ENCODE results near the gene CERCAM. TPM values are rescaled to one million over a fixed set of nuclear protein-coding genes. Genes with fewer than 3 reads are reported as not detected.
A peak's percentile ranks its signal among the peaks of the same experiment; 100 is the strongest.

CERCAM gene
- total and polyA plus RNA-seq, 2 experiments from 2014 or later, result 49.2 to 117 TPM

- WGBS (ENCODE audit: low lambda C conversion rate, missing lambda C conversion rate), result 2% methylated on average over 21 of the region's 82 CpGs
- DNase-seq (ENCODE audit: low spot score), result peak; percentile 98
- H3K27ac ChIP-seq, result peak within 1 kb of the TSS; percentile 86
- no peaks in the 10 kb centered on the region for H4K20me1 ChIP-seq (ENCODE audit: insufficient read depth, poor library complexity, severe bottlenecking)
- peak within 1 kb of the TSS; percentile 63 for H3K4me3 ChIP-seq
- H2AFZ ChIP-seq, result peak within 1 kb of the TSS; percentile 86
- peak within 1 kb of the TSS; percentile 94 for H3K4me2 ChIP-seq
- H3K4me1 ChIP-seq (ENCODE audit: insufficient read depth), result peaks cover 6% of the 10 kb centered on the region
- H3K79me2 ChIP-seq, result peaks cover 12% of the 10 kb centered on the region
- H3K9me2 ChIP-seq (replicated peaks; ENCODE audit: insufficient read depth), result no peaks in the 10 kb centered on the region
- H3K9me3 ChIP-seq (ENCODE audit: low read depth), result no peaks in the 10 kb centered on the region
- H3K36me3 ChIP-seq (replicated peaks; ENCODE audit: insufficient read depth, low read depth), result no peaks in the 10 kb centered on the region
- H3K27me3 ChIP-seq, result no peaks in the 10 kb centered on the region
- TF ChIP-seq EZH2 (IDR thresholded peaks at IDR 0.05; ENCODE audit: borderline replicate concordance) (no peak), EZH2phosphoT487 (IDR thresholded peaks at IDR 0.05; ENCODE audit: low read depth, severe bottlenecking, unreplicated experiment) (no peak), CTCF (IDR thresholded peaks at IDR 0.05; ENCODE audit: poor library complexity) (no peak)
These were observed 35.4 kb downstream of the CERCAM start, which contains the start of gene ODF2 for GRCh38 chr9:128455849-128456612. Gene ODF2, plus strand, starts transcription at chr9:128456006. Its CDS starts 86 bp downstream, at chr9:128456092.

DNA sequence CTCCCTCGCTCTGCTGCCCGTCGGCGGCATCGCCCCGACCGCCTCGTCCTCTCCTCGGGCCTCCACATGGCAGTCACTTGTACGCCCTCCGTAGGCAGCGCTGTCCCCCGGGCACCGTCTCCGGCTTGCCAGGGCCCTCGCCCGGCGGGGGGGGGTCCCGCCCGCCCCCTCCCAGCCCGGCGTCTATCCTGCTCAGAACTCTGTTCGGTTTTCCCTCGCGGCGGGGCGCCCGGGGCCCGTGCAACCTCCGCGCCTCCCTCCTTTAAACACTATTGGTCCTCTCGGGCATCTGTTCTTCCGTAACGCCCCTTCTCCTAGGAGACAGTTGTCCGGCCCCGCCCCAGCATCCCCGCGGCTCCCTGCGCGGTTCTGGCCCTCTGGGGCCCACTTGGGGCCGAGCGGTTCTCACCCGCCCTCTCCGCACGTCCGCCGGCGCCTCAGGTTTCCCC is 36.0 kb downstream of the CERCAM start:
- peak overlapping the region; percentile 86 for H2AFZ ChIP-seq
- 0% methylated on average over 7 of the region's 48 CpGs for WGBS (ENCODE audit: low lambda C conversion rate, missing lambda C conversion rate)

DNA sequence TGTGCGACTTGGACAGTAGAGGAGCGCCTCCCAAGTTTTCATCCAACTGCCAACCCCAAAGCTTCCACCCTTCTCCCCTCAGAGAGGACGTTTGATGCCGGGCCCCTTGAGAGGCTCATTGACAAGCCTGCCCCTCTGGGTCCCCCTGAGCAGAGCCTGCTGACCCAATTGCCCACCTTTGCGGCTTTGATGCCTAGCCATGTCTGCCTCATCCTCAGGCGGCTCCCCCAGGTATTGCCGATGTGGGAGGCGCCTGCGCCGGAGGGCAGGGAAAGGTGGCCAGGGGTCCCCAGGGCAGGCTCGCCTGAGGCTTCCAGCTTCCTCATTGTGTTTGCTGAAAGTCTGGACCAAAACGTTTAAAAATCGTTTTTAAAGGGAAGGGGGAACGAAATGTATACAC is 36.5 kb downstream of the CERCAM start:
- Histone ChIP-seq H3K9me3 (ENCODE audit: low read depth) (no peaks in the 10 kb centered on the region), H3K27ac (no peak overlapping the region), H3K27me3 (no peaks in the 10 kb centered on the region), H4K20me1 (ENCODE audit: insufficient read depth, poor library complexity, severe bottlenecking) (no peaks in the 10 kb centered on the region), H3K4me2 (peak overlapping the region; percentile 94), H3K79me2 (peaks cover 12% of the 10 kb centered on the region), H3K9me2 (replicated peaks; ENCODE audit: insufficient read depth) (no peaks in the 10 kb centered on the region), H3K4me3 (peak overlapping the region; percentile 63), H3K36me3 (replicated peaks; ENCODE audit: insufficient read depth, low read depth) (no peaks in the 10 kb centered on the region), H2AFZ (no peak overlapping the region), H3K4me1 (ENCODE audit: insufficient read depth) (peaks cover 6% of the 10 kb centered on the region)
- DNase-seq (ENCODE audit: low spot score), result no peak
- TF ChIP-seq CTCF (IDR thresholded peaks at IDR 0.05; ENCODE audit: poor library complexity) (no peak), EZH2 (IDR thresholded peaks at IDR 0.05; ENCODE audit: borderline replicate concordance) (no peak), EZH2phosphoT487 (IDR thresholded peaks at IDR 0.05; ENCODE audit: low read depth, severe bottlenecking, unreplicated experiment) (no peak)
- WGBS (ENCODE audit: low lambda C conversion rate, missing lambda C conversion rate), result 33% methylated on average over 14 of the region's 14 CpGs

More for the DNA sequence above, 36.0 kb downstream of the CERCAM start:
- Histone ChIP-seq H3K4me2 (peak overlapping the region; percentile 94), H4K20me1 (ENCODE audit: insufficient read depth, poor library complexity, severe bottlenecking) (no peaks in the 10 kb centered on the region), H3K4me3 (peak overlapping the region; percentile 63), H3K79me2 (peaks cover 12% of the 10 kb centered on the region), H3K36me3 (replicated peaks; ENCODE audit: insufficient read depth, low read depth) (no peaks in the 10 kb centered on the region), H3K27me3 (no peaks in the 10 kb centered on the region), H3K4me1 (ENCODE audit: insufficient read depth) (peaks cover 6% of the 10 kb centered on the region), H3K9me2 (replicated peaks; ENCODE audit: insufficient read depth) (no peaks in the 10 kb centered on the region), H3K9me3 (ENCODE audit: low read depth) (no peaks in the 10 kb centered on the region), H3K27ac (peak overlapping the region; percentile 86)
- TF ChIP-seq EZH2 (IDR thresholded peaks at IDR 0.05; ENCODE audit: borderline replicate concordance), result no peak
- TF ChIP-seq CTCF (IDR thresholded peaks at IDR 0.05; ENCODE audit: poor library complexity), result no peak
- TF ChIP-seq EZH2phosphoT487 (IDR thresholded peaks at IDR 0.05; ENCODE audit: low read depth, severe bottlenecking, unreplicated experiment), result no peak
- peak; percentile 81 for DNase-seq (ENCODE audit: low spot score)
